DMS79 (cell line): ENCODE results near the gene LMO1.

ENCODE experiments used
- DNase-seq: peaks from one replicate; lab custom pipeline; 2025; lab: John Stamatoyannopoulos, UW

LMO1 gene

GRCh38 chr11:8263769-8264410, at the start of gene LMO1:
TSS of gene LMO1 (minus strand) at chr11:8263878. CDS start at chr11:8263362, 516 bp downstream.
- DNase-seq: peak; percentile 74

GRCh38 chr11:8312986-8313385, 49.3 kb upstream of the LMO1 start:
- no peak for DNase-seq

- DNase-seq: no peak
Observed at GRCh38 chr11:8311366-8311765, 47.7 kb upstream of the LMO1 start.

- DNase-seq: no peak
Observed at GRCh38 chr11:8310743-8311298, 47.1 kb upstream of the LMO1 start.

GRCh38 chr11:8309862-8310261, 46.2 kb upstream of the LMO1 start:
- DNase-seq: no peak

- DNase-seq: no peak
Observed at GRCh38 chr11:8309311-8309710, 45.6 kb upstream of the LMO1 start.

GRCh38 chr11:8307601-8308000, 43.9 kb upstream of the LMO1 start:
- no peak for DNase-seq

GRCh38 chr11:8301622-8302021, 37.9 kb upstream of the LMO1 start:
- DNase-seq: no peak

- DNase-seq: no peak
Observed at GRCh38 chr11:8298801-8299786, 35.4 kb upstream of the LMO1 start.

GRCh38 chr11:8297781-8298440, 34.2 kb upstream of the LMO1 start:
- DNase-seq: no peak

GRCh38 chr11:8296872-8297271, 33.2 kb upstream of the LMO1 start:
- no peak for DNase-seq

- DNase-seq: no peak
Observed at GRCh38 chr11:8296038-8296649, 32.5 kb upstream of the LMO1 start.

GRCh38 chr11:8294251-8294935, 30.7 kb upstream of the LMO1 start:
- no peak for DNase-seq

- no peak for DNase-seq
Observed at GRCh38 chr11:8293171-8293570, 29.5 kb upstream of the LMO1 start.

- DNase-seq: no peak
Observed at GRCh38 chr11:8292351-8292750, 28.7 kb upstream of the LMO1 start.

- no peak for DNase-seq
Observed at GRCh38 chr11:8291421-8292350, 28.0 kb upstream of the LMO1 start.

- DNase-seq: peak; percentile 62
Observed at GRCh38 chr11:8290081-8290810, 26.6 kb upstream of the LMO1 start.

- DNase-seq: no peak
Observed at GRCh38 chr11:8289492-8289918, 25.8 kb upstream of the LMO1 start.

GRCh38 chr11:8288824-8289491, 25.3 kb upstream of the LMO1 start:
- no peak for DNase-seq
